Loucy (cell line): Measurements from ENCODE around the gene PNCK.

Source experiments
- H2AFZ ChIP-seq: fragments of 200-600 bp; sonication (generic); 2 replicates; pipeline ENCODE4 v1.6.0; 2016; ENCODE audit warnings: antibody characterized with exemption, mild to moderate bottlenecking, low read length, moderate library complexity
- H3F3A ChIP-seq: fragments of 200-600 bp; 2 replicates; pipeline ENCODE4 v1.6.0; 2016; ENCODE audit warnings: antibody characterized with exemption, low read depth, mild to moderate bottlenecking
- H3K27me3 ChIP-seq: fragments of 200-600 bp; sonication (generic); 2 replicates; pipeline ENCODE4 v1.6.1; 2014; ENCODE audit warnings: low read length, mild to moderate bottlenecking; ENCODE audit not compliant: insufficient read depth, poor library complexity, severe bottlenecking
- H3K36me3 ChIP-seq: fragments of 200-600 bp; sonication (generic); 2 replicates; pipeline ENCODE4 v1.6.1; 2016; ENCODE audit warnings: low read length; ENCODE audit not compliant: insufficient read depth
- H3K4me1 ChIP-seq: fragments of 200-600 bp; sonication (generic); 2 replicates; pipeline ENCODE4 v1.5.1; 2014; ENCODE audit warnings: low read length, mild to moderate bottlenecking; ENCODE audit not compliant: insufficient read depth, poor library complexity, severe bottlenecking
- H3K4me2 ChIP-seq: fragments of 200-600 bp; sonication (generic); 2 replicates; pipeline ENCODE4 v1.6.0; 2014; ENCODE audit warnings: antibody characterized with exemption, low read length, low read depth, mild to moderate bottlenecking; ENCODE audit not compliant: poor library complexity, severe bottlenecking
- H3K4me3 ChIP-seq: fragments of 200-600 bp; sonication (generic); 2 replicates; pipeline ENCODE4 v1.5.1; 2014; ENCODE audit warnings: low read length, mild to moderate bottlenecking, mixed read lengths; ENCODE audit not compliant: poor library complexity, severe bottlenecking
- H3K79me2 ChIP-seq: fragments of 200-600 bp; sonication (generic); 2 replicates; pipeline ENCODE4 v1.6.1; 2014; ENCODE audit warnings: low read length; ENCODE audit not compliant: insufficient read depth
- H3K9ac ChIP-seq: fragments of 200-600 bp; sonication (generic); 2 replicates; pipeline ENCODE4 v1.6.0; 2014; ENCODE audit warnings: mild to moderate bottlenecking, low read depth, low read length, moderate library complexity; ENCODE audit not compliant: poor library complexity, severe bottlenecking
- H3K9me2 ChIP-seq: fragments of 200-600 bp; sonication (generic); replicated peaks from 2 replicates; pipeline ENCODE4 v1.6.1; 2016; ENCODE audit warnings: low read depth, low read length, mixed read lengths
- H3K9me3 ChIP-seq: fragments of 200-600 bp; sonication (generic); 2 replicates; pipeline ENCODE4 v1.6.1; 2014; ENCODE audit warnings: mild to moderate bottlenecking, antibody characterized with exemption, low read length, low read depth; ENCODE audit not compliant: insufficient read depth
- H4K20me1 ChIP-seq: fragments of 200-600 bp; sonication (generic); 2 replicates; pipeline ENCODE4 v1.6.0; 2014; ENCODE audit warnings: antibody characterized with exemption, low read length, mild to moderate bottlenecking; ENCODE audit not compliant: insufficient read depth, poor library complexity, severe bottlenecking
- EZH2phosphoT487 ChIP-seq: fragments of 200-600 bp; IDR thresholded peaks from 2 replicates; pipeline ENCODE4 v1.6.1; 2018; ENCODE audit warnings: antibody characterized with exemption, mild to moderate bottlenecking, moderate library complexity, borderline replicate concordance
- TF ChIP-seq, protein P1 (sequence below): fragments of 200-600 bp; sonication (generic); conservative IDR thresholded peaks from 2 replicates; pipeline ENCODE4 v1.5.1; 2014; ENCODE audit warnings: mild to moderate bottlenecking, antibody characterized with exemption, low read length

PNCK gene

GRCh38 chrX:153669174-153669890, 4.3 kb downstream of the PNCK start:
- TF ChIP-seq EZH2phosphoT487 = no peak
- TF ChIP-seq, protein P1, sequence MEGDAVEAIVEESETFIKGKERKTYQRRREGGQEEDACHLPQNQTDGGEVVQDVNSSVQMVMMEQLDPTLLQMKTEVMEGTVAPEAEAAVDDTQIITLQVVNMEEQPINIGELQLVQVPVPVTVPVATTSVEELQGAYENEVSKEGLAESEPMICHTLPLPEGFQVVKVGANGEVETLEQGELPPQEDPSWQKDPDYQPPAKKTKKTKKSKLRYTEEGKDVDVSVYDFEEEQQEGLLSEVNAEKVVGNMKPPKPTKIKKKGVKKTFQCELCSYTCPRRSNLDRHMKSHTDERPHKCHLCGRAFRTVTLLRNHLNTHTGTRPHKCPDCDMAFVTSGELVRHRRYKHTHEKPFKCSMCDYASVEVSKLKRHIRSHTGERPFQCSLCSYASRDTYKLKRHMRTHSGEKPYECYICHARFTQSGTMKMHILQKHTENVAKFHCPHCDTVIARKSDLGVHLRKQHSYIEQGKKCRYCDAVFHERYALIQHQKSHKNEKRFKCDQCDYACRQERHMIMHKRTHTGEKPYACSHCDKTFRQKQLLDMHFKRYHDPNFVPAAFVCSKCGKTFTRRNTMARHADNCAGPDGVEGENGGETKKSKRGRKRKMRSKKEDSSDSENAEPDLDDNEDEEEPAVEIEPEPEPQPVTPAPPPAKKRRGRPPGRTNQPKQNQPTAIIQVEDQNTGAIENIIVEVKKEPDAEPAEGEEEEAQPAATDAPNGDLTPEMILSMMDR = peak; percentile 76
- H3K4me3 ChIP-seq = no peak overlapping the region
- H3K4me2 ChIP-seq = no peak overlapping the region
- no peaks in the 10 kb centered on the region for H3K4me1 ChIP-seq
- H3K9me2 ChIP-seq = no peaks in the 10 kb centered on the region
- peak overlapping the region; percentile 64; the same call in 1 of the 2 replicates for H2AFZ ChIP-seq
- no peaks in the 10 kb centered on the region for H3K9me3 ChIP-seq
- no peaks in the 10 kb centered on the region for H4K20me1 ChIP-seq
- no peak overlapping the region for H3K9ac ChIP-seq
- no peaks in the 10 kb centered on the region for H3K27me3 ChIP-seq
- H3K36me3 ChIP-seq = no peaks in the 10 kb centered on the region
- no peaks in the 10 kb centered on the region for H3K79me2 ChIP-seq
- H3F3A ChIP-seq = no peaks in the 10 kb centered on the region

DNA sequence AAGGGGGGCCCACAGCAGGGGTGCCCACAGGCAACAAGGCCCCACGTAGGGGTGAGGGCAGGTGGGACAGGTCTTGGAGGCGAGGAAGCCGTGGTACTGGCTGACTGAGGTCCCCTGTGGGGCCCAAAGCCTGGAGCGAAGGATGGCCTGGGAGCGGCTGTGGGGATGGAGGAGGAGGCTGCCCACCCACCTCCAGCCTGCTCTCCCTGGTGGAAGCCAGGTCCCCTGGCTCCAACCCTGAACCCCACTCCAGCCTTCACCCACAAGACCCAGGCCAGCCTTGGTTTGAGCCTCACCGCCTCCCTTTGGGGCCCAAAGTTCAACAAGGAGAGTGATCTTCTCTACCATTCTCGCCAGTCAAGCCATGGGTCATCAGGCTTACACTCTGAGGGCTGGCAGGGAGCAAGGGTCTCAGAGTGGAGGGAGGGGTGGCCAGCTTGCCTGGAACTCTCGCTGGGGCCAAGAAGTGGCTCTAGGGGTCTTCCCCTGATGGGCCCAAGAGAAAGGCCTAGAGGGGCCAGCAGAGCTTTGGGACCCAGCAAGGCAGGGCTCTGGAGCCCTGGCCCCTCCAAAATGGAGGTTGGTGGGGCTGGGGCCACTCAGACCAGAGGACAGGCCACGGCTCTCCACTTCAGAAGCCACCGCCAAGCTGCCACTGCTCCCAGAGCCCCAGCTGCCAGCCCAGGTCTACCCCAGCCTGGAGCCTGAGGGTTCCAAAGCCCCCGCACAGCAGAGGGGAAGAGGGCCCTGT, 5.0 kb downstream of the PNCK start:
- no peaks in the 10 kb centered on the region for H3K27me3 ChIP-seq
- H3K36me3 ChIP-seq = no peaks in the 10 kb centered on the region
- no peak overlapping the region; the same call in 1 of the 2 replicates for H2AFZ ChIP-seq
- H3K79me2 ChIP-seq = no peaks in the 10 kb centered on the region
- no peak overlapping the region for H3K4me2 ChIP-seq
- no peaks in the 10 kb centered on the region for H4K20me1 ChIP-seq
- H3K4me3 ChIP-seq = no peak overlapping the region
- no peaks in the 10 kb centered on the region for H3K4me1 ChIP-seq
- H3K9me2 ChIP-seq = no peaks in the 10 kb centered on the region
- H3K9ac ChIP-seq = no peak overlapping the region
- H3K9me3 ChIP-seq = no peaks in the 10 kb centered on the region
- no peaks in the 10 kb centered on the region for H3F3A ChIP-seq
- no peak for TF ChIP-seq EZH2phosphoT487
- TF ChIP-seq, protein P1 = no peak

DNA sequence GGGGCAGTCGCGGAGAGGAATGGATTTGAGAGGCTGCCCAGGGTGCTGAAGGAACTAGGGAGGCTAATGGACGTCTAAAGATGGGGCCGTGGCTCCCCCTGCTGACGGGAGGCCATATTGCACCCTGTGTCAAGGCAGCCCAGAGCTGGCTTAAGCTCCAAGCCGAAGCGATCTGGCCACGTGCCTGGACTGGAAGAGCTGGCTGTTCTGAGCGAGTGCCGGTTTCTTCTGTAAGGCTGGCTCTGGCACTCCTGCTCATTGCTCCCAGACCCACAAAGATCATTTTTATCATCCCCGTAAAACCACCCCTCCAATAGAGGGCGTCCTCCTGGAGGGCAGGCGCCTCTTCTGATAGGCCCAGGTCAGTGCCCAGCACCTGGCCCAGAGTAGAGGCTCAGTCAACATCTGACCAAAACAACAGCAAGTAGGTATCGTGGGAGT, 5.6 kb downstream of the PNCK start:
- Histone ChIP-seq H3K9ac (no peak overlapping the region), H3F3A (no peaks in the 10 kb centered on the region), H3K9me3 (no peaks in the 10 kb centered on the region), H2AFZ (no peak overlapping the region; the same call in 1 of the 2 replicates), H3K79me2 (no peaks in the 10 kb centered on the region), H4K20me1 (no peaks in the 10 kb centered on the region), H3K9me2 (no peaks in the 10 kb centered on the region), H3K4me3 (no peak overlapping the region), H3K4me1 (no peaks in the 10 kb centered on the region), H3K36me3 (no peaks in the 10 kb centered on the region), H3K27me3 (no peaks in the 10 kb centered on the region), H3K4me2 (no peak overlapping the region)
- no peak for TF ChIP-seq EZH2phosphoT487
- TF ChIP-seq, protein P1 = peak; percentile 72
